Epithelial cell of umbilical artery (primary cell): ENCODE measurements around the gene CDK17. TPM values are rescaled to one million over a fixed set of nuclear protein-coding genes. Genes with fewer than 3 reads are reported as not detected.

ENCODE experiments used
- total RNA-seq: library from RNA; depleted of rRNA; stranded (reverse); fragments of >200 nt; gene quantifications from 2 replicates; pipeline ENCODE4 v1.2.3, GENCODE V29; 2014

The CDK17 gene
- total RNA-seq: 220 and 225 TPM in 2 replicates

DNA sequence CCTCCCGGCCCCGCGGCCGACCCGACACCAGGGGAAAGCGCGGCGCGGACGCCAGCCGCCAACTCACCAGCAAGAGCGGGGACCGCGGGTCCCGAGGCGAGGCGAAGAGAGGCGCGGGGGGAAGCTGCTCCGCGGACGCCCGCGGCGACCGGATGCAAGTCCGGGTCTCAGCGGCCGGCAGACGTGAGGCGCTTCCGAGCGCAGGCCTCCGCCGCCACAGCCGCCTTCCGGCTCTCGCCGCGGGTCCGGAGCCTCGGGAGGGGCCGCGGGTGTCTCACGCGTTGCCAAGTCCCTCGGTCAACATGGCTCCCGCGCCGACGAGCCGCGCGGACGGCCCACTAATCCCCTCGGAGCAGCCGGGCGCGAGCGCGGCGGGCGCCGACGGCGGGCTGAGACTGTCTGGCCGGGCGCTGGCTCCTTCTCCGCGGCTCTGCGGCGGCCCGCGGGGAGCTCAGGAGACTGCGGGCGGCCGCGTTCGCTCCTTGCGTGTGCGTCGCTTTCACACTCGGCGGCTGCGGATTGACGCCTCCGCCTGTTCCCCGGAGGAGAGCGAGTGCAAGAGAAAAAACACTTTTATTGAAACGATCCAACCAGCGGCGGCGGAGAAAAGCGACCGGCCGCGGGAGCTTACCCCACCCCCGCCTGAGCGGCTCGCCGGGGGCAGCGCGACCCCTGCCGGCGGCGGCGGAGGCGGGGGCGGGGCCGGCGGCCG, at the start of gene CDK17:
CDK17 (minus strand) TSS at position 521 of the 712 bp plus-strand sequence. CDS start 65,603 bp downstream, outside the sequence.

Other genes starting within 250 kb of the CDK17 start
- 26.0 and 27.2 TPM in 2 replicates for gene ELK3, start 206.1 kb downstream of the CDK17 start, total RNA-seq
- 24.7 and 37.5 TPM in 2 replicates for gene CFAP54, start 89.1 kb upstream of the CDK17 start, total RNA-seq